Panc1 (cell line): Measurements from ENCODE around the gene POFUT2.

ENCODE experiments used
- POLR2AphosphoS5 ChIP-seq: IDR thresholded peaks from 2 replicates; pipeline ENCODE4 v1.6.1; 2012; ENCODE audit warnings: mild to moderate bottlenecking, low read depth, low read length, moderate library complexity
- TF ChIP-seq, protein P1 (sequence below): fragments of 450-650 bp; IDR thresholded peaks from 2 replicates; pipeline ENCODE4 v1.5.1; 2017; ENCODE audit warnings: mild to moderate bottlenecking
- TF ChIP-seq, protein P2 (sequence below), 2 experiments: IDR thresholded peaks; 2 replicates each; pipeline ENCODE4 v1.6.1; 2011 to 2012; ENCODE audit warnings: low read depth in 2 of 2, control low read depth in 1 of 2, low read length in 1 of 2, mild to moderate bottlenecking in 1 of 2, moderate library complexity in 1 of 2; ENCODE audit not compliant: insufficient read depth in 1 of 2

DNA sequence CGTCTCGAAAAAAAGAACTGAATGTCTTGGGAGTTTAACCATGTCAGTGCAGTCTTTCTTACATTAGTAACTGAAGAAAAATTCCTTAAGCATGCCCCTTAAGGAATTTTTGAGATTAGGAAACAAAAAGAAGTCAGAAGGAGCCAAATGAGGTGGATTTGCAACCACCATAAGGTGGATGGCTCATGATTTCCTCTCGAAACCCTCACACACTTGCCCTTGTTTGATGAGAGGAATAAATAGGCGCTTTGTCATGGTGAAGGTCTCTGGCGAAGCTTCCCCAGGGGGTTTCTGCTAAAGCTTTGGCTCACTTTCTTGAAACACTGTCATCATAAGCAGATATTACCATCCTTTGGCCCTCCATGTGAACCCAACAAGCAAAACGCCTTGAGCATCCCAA, 68.2 kb downstream of the POFUT2 start:
- TF ChIP-seq, protein P1, sequence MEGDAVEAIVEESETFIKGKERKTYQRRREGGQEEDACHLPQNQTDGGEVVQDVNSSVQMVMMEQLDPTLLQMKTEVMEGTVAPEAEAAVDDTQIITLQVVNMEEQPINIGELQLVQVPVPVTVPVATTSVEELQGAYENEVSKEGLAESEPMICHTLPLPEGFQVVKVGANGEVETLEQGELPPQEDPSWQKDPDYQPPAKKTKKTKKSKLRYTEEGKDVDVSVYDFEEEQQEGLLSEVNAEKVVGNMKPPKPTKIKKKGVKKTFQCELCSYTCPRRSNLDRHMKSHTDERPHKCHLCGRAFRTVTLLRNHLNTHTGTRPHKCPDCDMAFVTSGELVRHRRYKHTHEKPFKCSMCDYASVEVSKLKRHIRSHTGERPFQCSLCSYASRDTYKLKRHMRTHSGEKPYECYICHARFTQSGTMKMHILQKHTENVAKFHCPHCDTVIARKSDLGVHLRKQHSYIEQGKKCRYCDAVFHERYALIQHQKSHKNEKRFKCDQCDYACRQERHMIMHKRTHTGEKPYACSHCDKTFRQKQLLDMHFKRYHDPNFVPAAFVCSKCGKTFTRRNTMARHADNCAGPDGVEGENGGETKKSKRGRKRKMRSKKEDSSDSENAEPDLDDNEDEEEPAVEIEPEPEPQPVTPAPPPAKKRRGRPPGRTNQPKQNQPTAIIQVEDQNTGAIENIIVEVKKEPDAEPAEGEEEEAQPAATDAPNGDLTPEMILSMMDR = no peak
- TF ChIP-seq POLR2AphosphoS5 = no peak
- TF ChIP-seq, protein P2, sequence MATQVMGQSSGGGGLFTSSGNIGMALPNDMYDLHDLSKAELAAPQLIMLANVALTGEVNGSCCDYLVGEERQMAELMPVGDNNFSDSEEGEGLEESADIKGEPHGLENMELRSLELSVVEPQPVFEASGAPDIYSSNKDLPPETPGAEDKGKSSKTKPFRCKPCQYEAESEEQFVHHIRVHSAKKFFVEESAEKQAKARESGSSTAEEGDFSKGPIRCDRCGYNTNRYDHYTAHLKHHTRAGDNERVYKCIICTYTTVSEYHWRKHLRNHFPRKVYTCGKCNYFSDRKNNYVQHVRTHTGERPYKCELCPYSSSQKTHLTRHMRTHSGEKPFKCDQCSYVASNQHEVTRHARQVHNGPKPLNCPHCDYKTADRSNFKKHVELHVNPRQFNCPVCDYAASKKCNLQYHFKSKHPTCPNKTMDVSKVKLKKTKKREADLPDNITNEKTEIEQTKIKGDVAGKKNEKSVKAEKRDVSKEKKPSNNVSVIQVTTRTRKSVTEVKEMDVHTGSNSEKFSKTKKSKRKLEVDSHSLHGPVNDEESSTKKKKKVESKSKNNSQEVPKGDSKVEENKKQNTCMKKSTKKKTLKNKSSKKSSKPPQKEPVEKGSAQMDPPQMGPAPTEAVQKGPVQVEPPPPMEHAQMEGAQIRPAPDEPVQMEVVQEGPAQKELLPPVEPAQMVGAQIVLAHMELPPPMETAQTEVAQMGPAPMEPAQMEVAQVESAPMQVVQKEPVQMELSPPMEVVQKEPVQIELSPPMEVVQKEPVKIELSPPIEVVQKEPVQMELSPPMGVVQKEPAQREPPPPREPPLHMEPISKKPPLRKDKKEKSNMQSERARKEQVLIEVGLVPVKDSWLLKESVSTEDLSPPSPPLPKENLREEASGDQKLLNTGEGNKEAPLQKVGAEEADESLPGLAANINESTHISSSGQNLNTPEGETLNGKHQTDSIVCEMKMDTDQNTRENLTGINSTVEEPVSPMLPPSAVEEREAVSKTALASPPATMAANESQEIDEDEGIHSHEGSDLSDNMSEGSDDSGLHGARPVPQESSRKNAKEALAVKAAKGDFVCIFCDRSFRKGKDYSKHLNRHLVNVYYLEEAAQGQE (IDR thresholded peaks at IDR 0.05; ENCODE audit: insufficient read depth in 1 of 2, low read depth in 2 of 2, low read length in 1 of 2) = no peak
